PFSK-1 (cell line): ENCODE measurements around the gene SPAG5.
A peak's percentile ranks its signal among the peaks of the same experiment; 100 is the strongest.

Experiments used
- FOXP2 ChIP-seq: optimal IDR thresholded peaks from 2 replicates; pipeline ENCODE3; 2011; ENCODE audit warnings: borderline replicate concordance, control low read depth, inconsistent platforms; ENCODE audit not compliant: insufficient read depth; ENCODE audit errors: extremely low read length, extremely low read depth
- POLR2AphosphoS5 ChIP-seq: IDR thresholded peaks from 2 replicates; pipeline ENCODE4 v1.6.1; 2012; ENCODE audit warnings: low read depth, mild to moderate bottlenecking, control low read depth, low read length, moderate library complexity
- REST ChIP-seq, 2 experiments: IDR thresholded peaks; 2 replicates each; pipeline versions ENCODE4 v1.6.1 to v1.8.0; 2011 to 2012; ENCODE audit warnings: low read depth in 2 of 2, low read length in 2 of 2, control low read depth in 1 of 2, inconsistent platforms in 1 of 2, mild to moderate bottlenecking in 1 of 2, moderate library complexity in 1 of 2; ENCODE audit not compliant: insufficient read depth in 1 of 2
- SIN3A ChIP-seq: IDR thresholded peaks from 2 replicates; pipeline ENCODE4 v1.6.1; 2012; ENCODE audit warnings: mild to moderate bottlenecking, low read length, moderate library complexity, borderline replicate concordance; ENCODE audit not compliant: insufficient read depth
- TAF1 ChIP-seq: IDR thresholded peaks from 2 replicates; pipeline ENCODE4 v1.6.1; 2012; ENCODE audit warnings: low read length, control low read depth, borderline replicate concordance; ENCODE audit not compliant: insufficient read depth

Gene SPAG5

GRCh38 chr17:28571361-28572122 is 27.3 kb downstream of the SPAG5 start, which contains the start of gene PIGS:
PIGS (minus strand) TSS chr17:28571524; CDS start chr17:28571496, 28 bp downstream.
- no peak for TF ChIP-seq REST (IDR thresholded peaks at IDR 0.05; ENCODE audit: insufficient read depth in 1 of 2, low read depth in 2 of 2, low read length in 2 of 2)
- peak; percentile 89 for TF ChIP-seq POLR2AphosphoS5
- peak; percentile 22 for TF ChIP-seq FOXP2
- TF ChIP-seq TAF1 = peak; percentile 78; the same call in 1 of the 2 replicates
- TF ChIP-seq SIN3A = no peak

- TF ChIP-seq FOXP2 (peak; percentile 66), REST (IDR thresholded peaks at IDR 0.05; ENCODE audit: insufficient read depth in 1 of 2, low read depth in 2 of 2, low read length in 2 of 2) (no peak), POLR2AphosphoS5 (no peak), SIN3A (peak; percentile 56; the same call in 1 of the 2 replicates), TAF1 (no peak)
Observed at GRCh38 chr17:28570716-28571360, 28.0 kb downstream of the SPAG5 start.

- TF ChIP-seq POLR2AphosphoS5 (no peak), REST (IDR thresholded peaks at IDR 0.05; ENCODE audit: insufficient read depth in 1 of 2, low read depth in 2 of 2, low read length in 2 of 2) (no peak), TAF1 (no peak), FOXP2 (no peak), SIN3A (no peak)
Observed at GRCh38 chr17:28569446-28569845, 29.4 kb downstream of the SPAG5 start.

- no peak for TF ChIP-seq FOXP2
- TF ChIP-seq SIN3A = no peak
- no peak for TF ChIP-seq POLR2AphosphoS5
Observed at GRCh38 chr17:28567604-28568003, 31.2 kb downstream of the SPAG5 start.

- no peak for TF ChIP-seq TAF1
- TF ChIP-seq POLR2AphosphoS5 = no peak
- no peak for TF ChIP-seq FOXP2
- TF ChIP-seq SIN3A = no peak
- no peak for TF ChIP-seq REST (IDR thresholded peaks at IDR 0.05; ENCODE audit: insufficient read depth in 1 of 2, low read depth in 2 of 2, low read length in 2 of 2)
Observed at GRCh38 chr17:28563475-28563874, 35.4 kb downstream of the SPAG5 start.
